Naive thymus-derived CD8-positive, alpha-beta T cell (primary cell): ENCODE data around the gene SGCD. TPM values are rescaled to one million over a fixed set of nuclear protein-coding genes. Genes with fewer than 3 reads are reported as not detected.
"Not testable (repeated sequence)": the region's sequence is repeated elsewhere in the genome, so short reads cannot be mapped to it uniquely, and the experiment has no call there.

Experiments used
- ATAC-seq, 2 donors: fragments of 150-1000 bp; cut with Tn5 transposase in 1 of 2; sonication (Bioruptor Pico), chemical (Tn5 transposase) in 1 of 2; 1 replicate in 1 of 2; 2 replicates in 1 of 2; pipeline ENCODE4 v1.10.0; 2021; ENCODE audit warnings: mild to moderate bottlenecking in 2 of 2, moderate library complexity in 2 of 2
- POLR2A ChIA-PET: fragments of 350-600 bp; sonication (Branson Sonifier 250); formaldehyde crosslinking; loops from one replicate; lab custom pipeline; 2021; ENCODE audit warnings: antibody characterized with exemption; lab: Charles Lee
- DNase-seq, 10 donors: peaks; one replicate each; pipeline versions ENCODE4 v3.0.0 to v3.0.0-alpha.2; 2020 to 2022
- H3K27ac Mint-ChIP-seq, 10 donors: one replicate each; pipeline ENCODE4 v1.8.0; 2020 to 2022; ENCODE audit warnings: mild to moderate bottlenecking in 10 of 10, mixed read lengths in 10 of 10, moderate library complexity in 4 of 10, inconsistent platforms in 1 of 10
- H3K27me3 Mint-ChIP-seq, 5 donors: one replicate each; pipeline ENCODE4 v1.8.0; 2021 to 2022; ENCODE audit warnings: mixed read lengths in 5 of 5
- H3K36me3 Mint-ChIP-seq, 3 donors: one replicate each; pipeline ENCODE4 v1.8.0; 2020 to 2022; ENCODE audit warnings: mixed read lengths in 3 of 3, mild to moderate bottlenecking in 2 of 3, inconsistent platforms in 1 of 3
- H3K4me1 Mint-ChIP-seq, 4 donors: one replicate each; pipeline ENCODE4 v1.8.0; 2021 to 2022; ENCODE audit warnings: mixed read lengths in 4 of 4
- H3K4me3 Mint-ChIP-seq, 10 donors: one replicate each; pipeline ENCODE4 v1.8.0; 2020 to 2022; ENCODE audit warnings: mild to moderate bottlenecking in 10 of 10, mixed read lengths in 10 of 10, moderate library complexity in 6 of 10, inconsistent platforms in 1 of 10
- H3K9me3 Mint-ChIP-seq, 9 donors: one replicate each; pipeline ENCODE4 v1.8.0; 2020 to 2022; ENCODE audit warnings: mixed read lengths in 9 of 9, mild to moderate bottlenecking in 3 of 9, inconsistent platforms in 1 of 9, moderate library complexity in 1 of 9
- polyA plus RNA-seq, 3 donors: library from polyadenylated mRNA; unstranded; fragments of 300-500 nt; fragmentation: Illumina TruSeq; gene quantifications; one replicate each; pipeline ENCODE4 v1.2.3, GENCODE V29; 2021
- total RNA-seq, 8 experiments: library from RNA in 2 of 8; stranded (reverse) in 2 of 8; gene quantifications; one replicate each; pipeline ENCODE4 v1.2.3 and lab custom pipeline; 2021 to 2026

SGCD gene
- total and polyA plus RNA-seq, 5 experiments from 2014 or later: 0.18 to 2.0 TPM; not detected in 3

- ATAC-seq, DNase-seq, H3K9me3 Mint-ChIP-seq, H3K27me3 Mint-ChIP-seq, H3K4me3 Mint-ChIP-seq, POLR2A ChIA-PET, H3K36me3 Mint-ChIP-seq, H3K4me1 Mint-ChIP-seq, H3K27ac Mint-ChIP-seq: not testable (repeated sequence)
Measured at GRCh38 chr5:156664832-156665231, 337.9 kb downstream of the SGCD start.

GRCh38 chr5:156666686-156667085 lies 339.7 kb downstream of the SGCD start:
- H3K9me3 Mint-ChIP-seq, ATAC-seq, H3K4me1 Mint-ChIP-seq, H3K4me3 Mint-ChIP-seq, H3K27ac Mint-ChIP-seq, DNase-seq, POLR2A ChIA-PET, H3K36me3 Mint-ChIP-seq, H3K27me3 Mint-ChIP-seq: not testable (repeated sequence)

GRCh38 chr5:156667616-156668015 lies 340.7 kb downstream of the SGCD start:
- H3K27ac Mint-ChIP-seq: no peak overlapping the region
- H3K4me3 Mint-ChIP-seq: no peak overlapping the region
- DNase-seq: no peak
- no peaks in the 10 kb centered on the region for H3K9me3 Mint-ChIP-seq
- no peaks in the 10 kb centered on the region for H3K27me3 Mint-ChIP-seq
- no peak for ATAC-seq
- no peaks in the 10 kb centered on the region for H3K36me3 Mint-ChIP-seq
- POLR2A ChIA-PET: no interaction called here
- no peaks in the 10 kb centered on the region for H3K4me1 Mint-ChIP-seq

- Mint-ChIP-seq H3K9me3 (no peaks in the 10 kb centered on the region), H3K27me3 (no peaks in the 10 kb centered on the region), H3K4me3 (no peak overlapping the region), H3K36me3 (no peaks in the 10 kb centered on the region), H3K27ac (no peak overlapping the region), H3K4me1 (no peaks in the 10 kb centered on the region)
- ATAC-seq (no peak), DNase-seq (no peak)
- POLR2A ChIA-PET: no interaction called here
Measured at GRCh38 chr5:156669416-156669815, 342.5 kb downstream of the SGCD start.

GRCh38 chr5:156670615-156671014 lies 343.7 kb downstream of the SGCD start:
- no peaks in the 10 kb centered on the region for H3K27me3 Mint-ChIP-seq
- H3K9me3 Mint-ChIP-seq: no peaks in the 10 kb centered on the region
- no peak for DNase-seq
- POLR2A ChIA-PET: no interaction called here
- no peak overlapping the region for H3K4me3 Mint-ChIP-seq
- ATAC-seq: no peak
- no peaks in the 10 kb centered on the region for H3K36me3 Mint-ChIP-seq
- H3K27ac Mint-ChIP-seq: no peak overlapping the region
- H3K4me1 Mint-ChIP-seq: no peaks in the 10 kb centered on the region

GRCh38 chr5:156675395-156675794 lies 348.4 kb downstream of the SGCD start:
- H3K27ac Mint-ChIP-seq: no peak overlapping the region
- no peaks in the 10 kb centered on the region for H3K4me1 Mint-ChIP-seq
- ATAC-seq: no peak
- DNase-seq: no peak
- H3K9me3 Mint-ChIP-seq: no peaks in the 10 kb centered on the region
- no peaks in the 10 kb centered on the region for H3K36me3 Mint-ChIP-seq
- H3K4me3 Mint-ChIP-seq: no peak overlapping the region
- H3K27me3 Mint-ChIP-seq: peaks cover 0 to under 1% (median 0%) of the 10 kb centered on the region in 5 donors
- POLR2A ChIA-PET: no interaction called here

GRCh38 chr5:156677963-156678362 lies 351.0 kb downstream of the SGCD start:
- no peak overlapping the region for H3K4me3 Mint-ChIP-seq
- POLR2A ChIA-PET: no interaction called here
- H3K36me3 Mint-ChIP-seq: no peaks in the 10 kb centered on the region
- no peaks in the 10 kb centered on the region for H3K9me3 Mint-ChIP-seq
- no peak overlapping the region for H3K27ac Mint-ChIP-seq
- no peak for ATAC-seq
- no peak for DNase-seq
- H3K4me1 Mint-ChIP-seq: no peaks in the 10 kb centered on the region
- peaks cover 0 to 6% (median 0%) of the 10 kb centered on the region in 5 donors for H3K27me3 Mint-ChIP-seq

- H3K4me3 Mint-ChIP-seq: no peak overlapping the region
Measured at GRCh38 chr5:156678484-156678883, 351.5 kb downstream of the SGCD start.

GRCh38 chr5:156680831-156681230 lies 353.9 kb downstream of the SGCD start:
- Mint-ChIP-seq H3K27ac (no peak overlapping the region), H3K4me1 (peaks cover 0 to 2% (median 0%) of the 10 kb centered on the region in 4 donors), H3K9me3 (no peaks in the 10 kb centered on the region), H3K4me3 (no peak overlapping the region), H3K36me3 (no peaks in the 10 kb centered on the region), H3K27me3 (peaks cover 0 to 10% (median 8%) of the 10 kb centered on the region in 5 donors)
- DNase-seq (no peak), ATAC-seq (no peak)
- POLR2A ChIA-PET: no interaction called here

More at GRCh38 chr5:156678484-156678883, 351.5 kb downstream of the SGCD start:
- DNase-seq (no peak), ATAC-seq (no peak)
- H3K27me3 Mint-ChIP-seq: peaks cover 0 to 6% (median 0%) of the 10 kb centered on the region in 5 donors
- POLR2A ChIA-PET: no interaction called here
- H3K36me3 Mint-ChIP-seq: no peaks in the 10 kb centered on the region
- no peaks in the 10 kb centered on the region for H3K4me1 Mint-ChIP-seq
- no peak overlapping the region for H3K27ac Mint-ChIP-seq
- H3K9me3 Mint-ChIP-seq: no peaks in the 10 kb centered on the region

GRCh38 chr5:156681265-156681664 lies 354.3 kb downstream of the SGCD start:
- Mint-ChIP-seq H3K4me3 (no peak overlapping the region), H3K4me1 (peaks cover 0 to 2% (median 0%) of the 10 kb centered on the region in 4 donors), H3K9me3 (no peaks in the 10 kb centered on the region), H3K36me3 (no peaks in the 10 kb centered on the region), H3K27me3 (peaks cover under 1 to 10% (median 9%) of the 10 kb centered on the region in 5 donors), H3K27ac (no peak overlapping the region)
- no peak for ATAC-seq
- DNase-seq: no peak
- POLR2A ChIA-PET: no interaction called here

- peaks cover 11 to 15% (median 13%) of the 10 kb centered on the region in 5 donors for H3K27me3 Mint-ChIP-seq
- ATAC-seq: no peak
- no peaks in the 10 kb centered on the region for H3K9me3 Mint-ChIP-seq
- no peak for DNase-seq
- H3K36me3 Mint-ChIP-seq: no peaks in the 10 kb centered on the region
- H3K4me3 Mint-ChIP-seq: no peak overlapping the region
- POLR2A ChIA-PET: no interaction called here
- H3K4me1 Mint-ChIP-seq: peaks cover 0 to 2% (median 0%) of the 10 kb centered on the region in 4 donors
- H3K27ac Mint-ChIP-seq: no peak overlapping the region
Measured at GRCh38 chr5:156682971-156683370, 356.0 kb downstream of the SGCD start.

GRCh38 chr5:156683509-156683908 lies 356.5 kb downstream of the SGCD start:
- DNase-seq: no peak
- POLR2A ChIA-PET: no interaction called here
- no peaks in the 10 kb centered on the region for H3K9me3 Mint-ChIP-seq
- H3K36me3 Mint-ChIP-seq: no peaks in the 10 kb centered on the region
- ATAC-seq: no peak
- H3K4me1 Mint-ChIP-seq: peaks cover 0 to 2% (median 0%) of the 10 kb centered on the region in 4 donors
- H3K4me3 Mint-ChIP-seq: no peak overlapping the region
- H3K27me3 Mint-ChIP-seq: peaks cover 12 to 18% (median 14%) of the 10 kb centered on the region in 5 donors
- H3K27ac Mint-ChIP-seq: no peak overlapping the region

- Mint-ChIP-seq H3K9me3 (no peaks in the 10 kb centered on the region), H3K27ac (no peak overlapping the region), H3K4me3 (no peak overlapping the region), H3K36me3 (no peaks in the 10 kb centered on the region), H3K4me1 (peaks cover 0 to 2% (median 0%) of the 10 kb centered on the region in 4 donors), H3K27me3 (peaks cover 15 to 20% (median 18%) of the 10 kb centered on the region in 5 donors)
- POLR2A ChIA-PET: no interaction called here
- DNase-seq: no peak
- no peak for ATAC-seq
Measured at GRCh38 chr5:156684216-156684615, 357.3 kb downstream of the SGCD start.

- POLR2A ChIA-PET: interaction anchor here (0.6 kb wide), 2 partner anchors 338 to 406 kb away, joined by 4 read pairs; no protein-coding TSS in a partner anchor
- Mint-ChIP-seq H3K27ac (no peak overlapping the region), H3K4me1 (peaks cover 0 to 2% (median 0%) of the 10 kb centered on the region in 4 donors), H3K9me3 (no peaks in the 10 kb centered on the region), H3K36me3 (no peaks in the 10 kb centered on the region), H3K27me3 (peaks cover 18 to 29% (median 26%) of the 10 kb centered on the region in 5 donors), H3K4me3 (no peak overlapping the region)
- DNase-seq: no peak
- no peak for ATAC-seq
Measured at GRCh38 chr5:156685481-156685880, 358.5 kb downstream of the SGCD start.
